HG03064 (cell line): ENCODE measurements around the gene ENOPH1.

ENCODE experiments used
- ATAC-seq: cut with Tn5 transposase; IDR thresholded peaks from one replicate; pipeline ENCODE4 v1.9.1; 2021; ENCODE audit warnings: low read depth; ENCODE audit not compliant: unreplicated experiment

The ENOPH1 gene

DNA sequence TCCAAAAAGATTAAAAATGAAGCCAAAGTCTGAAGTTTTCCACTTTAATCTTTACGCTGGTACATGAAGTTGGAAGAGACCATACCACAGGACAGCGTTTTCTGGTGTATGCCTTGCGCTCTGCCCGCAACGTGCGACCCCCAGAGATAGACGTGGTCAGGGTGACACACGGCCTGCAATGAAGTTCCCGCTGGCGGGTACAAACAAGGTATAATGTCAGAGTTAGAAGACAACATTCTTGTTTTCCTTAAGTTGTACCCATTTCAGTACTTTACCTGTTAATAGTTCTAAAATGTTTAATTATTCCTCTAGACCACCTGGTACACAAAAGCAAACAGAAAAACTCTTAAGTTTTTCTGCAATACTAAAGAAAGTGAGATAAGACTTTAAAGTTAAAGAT lies 4.9 kb upstream of the ENOPH1 start:
- no peak for ATAC-seq

DNA sequence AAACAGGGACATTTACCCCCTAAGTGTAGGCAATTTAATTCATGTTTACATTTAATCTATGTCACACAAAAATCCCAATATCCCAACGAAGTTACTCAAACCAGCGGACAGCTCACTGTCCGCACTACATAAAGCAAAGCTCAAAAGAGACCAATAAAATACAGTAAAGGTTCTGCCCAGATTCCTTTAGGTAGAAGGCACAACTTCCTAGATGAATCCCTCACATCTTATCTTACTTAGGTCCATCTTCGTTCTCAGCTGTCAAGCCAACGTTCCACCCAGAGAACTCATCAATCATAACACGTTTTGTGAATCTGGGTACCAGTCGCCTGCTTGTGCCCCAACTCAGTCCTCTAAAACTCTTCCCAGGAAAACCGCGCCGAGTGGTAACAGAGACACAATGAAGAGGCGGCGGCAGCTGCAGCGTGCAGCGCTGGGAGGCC lies 1.8 kb upstream of the ENOPH1 start:
- ATAC-seq = no peak

DNA sequence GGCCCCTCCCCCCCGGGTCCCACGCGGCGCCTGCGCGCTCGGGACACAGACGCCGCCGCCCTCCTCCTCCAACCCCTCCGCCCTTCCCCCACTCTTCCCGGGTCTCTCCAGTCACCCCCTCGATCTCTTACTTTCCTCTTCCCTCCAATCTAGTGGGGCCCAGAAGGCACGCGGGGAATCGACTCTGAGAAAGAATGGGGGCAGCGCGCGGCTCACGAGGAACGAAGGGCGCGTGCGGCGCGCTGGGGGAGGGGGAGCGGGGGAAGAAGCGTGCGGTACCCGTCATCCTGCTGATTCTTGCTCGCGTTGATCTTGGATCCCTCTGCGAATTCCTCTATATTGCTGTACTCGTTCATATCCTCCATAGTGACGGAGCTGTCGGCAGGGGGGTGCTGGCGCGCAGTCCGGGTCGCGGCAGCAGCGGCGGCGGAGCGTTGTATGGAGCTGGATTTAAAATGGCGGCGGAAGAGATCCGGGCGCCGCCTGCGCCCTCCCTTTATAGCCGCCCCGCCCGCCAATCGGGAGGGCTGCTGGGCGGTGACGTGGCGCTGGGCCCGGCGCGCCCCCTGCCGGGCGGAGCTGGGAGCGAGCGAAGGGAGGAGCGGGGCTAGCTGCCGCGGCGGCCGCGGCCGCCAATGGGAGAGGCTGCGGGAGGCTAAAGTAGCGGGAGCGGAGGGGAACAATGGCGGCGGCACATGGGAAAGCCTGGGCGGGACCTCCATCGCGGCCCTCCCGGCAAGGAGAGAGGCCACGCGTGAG lies 1.2 kb upstream of the ENOPH1 start:
- ATAC-seq = peak; percentile 57

DNA sequence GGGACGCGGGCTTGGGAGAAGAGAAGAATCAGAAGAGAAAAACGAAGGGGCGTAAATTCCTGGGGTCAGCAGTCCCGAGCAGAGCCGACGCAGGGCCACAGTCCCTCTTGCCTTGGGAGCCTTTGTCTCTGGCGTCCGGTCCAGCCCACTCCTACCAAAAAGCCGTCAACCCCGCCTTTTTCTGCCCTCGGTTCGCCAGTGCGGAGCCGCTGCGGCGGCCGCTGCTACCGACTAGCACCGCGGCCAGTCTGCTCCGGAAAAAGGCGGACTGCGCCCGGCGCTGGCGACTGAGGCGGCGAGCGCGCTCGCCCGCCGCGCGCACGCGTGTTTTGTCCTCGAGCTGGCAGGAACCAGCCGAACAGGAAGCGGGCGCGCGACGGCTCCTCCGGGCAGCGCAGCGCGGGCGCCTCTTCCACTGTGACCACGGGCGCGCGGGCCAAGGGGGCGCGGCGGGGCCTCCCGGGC lies 630 bp upstream of the ENOPH1 start:
- peak; percentile 15 for ATAC-seq

DNA sequence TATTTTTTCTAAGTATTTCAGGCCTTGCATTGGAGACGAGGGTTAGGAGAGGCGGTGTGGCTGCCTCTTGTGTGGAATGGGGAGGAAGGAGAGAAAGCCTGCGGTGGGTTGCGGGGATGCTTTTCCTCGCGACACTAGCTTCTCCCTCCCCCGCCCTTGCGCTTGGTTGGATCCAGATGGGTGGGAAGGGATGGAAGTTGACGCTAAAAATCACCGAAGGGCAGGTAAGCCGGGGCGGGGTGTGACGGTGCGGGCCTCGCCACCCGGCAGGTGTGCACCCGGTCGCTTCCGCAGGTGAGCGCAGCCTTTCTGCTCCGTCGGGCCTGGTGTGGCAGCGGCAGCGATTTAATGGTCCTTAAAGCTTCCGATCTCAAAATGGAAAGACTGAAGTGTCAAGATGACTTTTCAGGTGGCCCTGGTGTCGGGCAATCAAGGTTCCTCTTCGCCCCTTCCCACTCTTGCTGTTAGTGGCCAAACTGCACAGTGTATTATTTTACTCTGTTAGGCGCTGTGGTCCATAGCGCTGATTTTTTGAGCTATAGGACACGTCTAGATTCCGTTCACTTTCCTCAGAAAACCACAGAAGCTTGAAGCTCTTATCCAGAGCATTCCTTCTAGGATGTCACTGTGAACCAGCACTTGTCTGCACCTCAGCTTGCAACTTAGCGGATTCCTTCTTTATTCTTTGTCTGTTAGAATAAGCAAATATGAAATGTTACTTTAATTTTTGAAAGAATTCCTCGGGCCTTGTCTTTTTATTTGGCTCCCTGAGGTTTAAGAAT lies 765 bp downstream of the ENOPH1 start:
- ATAC-seq = no peak

DNA sequence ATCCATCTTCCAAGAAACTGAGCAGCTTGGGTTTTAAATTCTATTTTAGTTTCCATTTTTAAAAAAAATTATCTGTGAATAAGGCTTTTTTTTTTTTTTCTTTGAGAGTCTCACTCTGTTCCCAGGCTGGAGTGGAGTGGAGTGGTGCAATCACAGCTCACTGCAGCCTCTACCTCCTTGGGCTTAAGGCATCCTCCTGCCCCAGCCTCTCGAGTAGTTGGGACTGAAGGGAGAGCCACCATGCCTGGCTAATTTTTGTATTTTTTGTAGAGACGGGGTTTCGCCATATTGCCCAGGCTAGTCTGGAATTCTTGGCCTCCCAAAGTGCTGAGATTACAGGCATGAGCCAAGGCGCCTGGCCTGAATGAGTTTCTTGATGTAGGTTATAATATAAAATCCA lies 1.4 kb downstream of the ENOPH1 start:
- no peak for ATAC-seq

DNA sequence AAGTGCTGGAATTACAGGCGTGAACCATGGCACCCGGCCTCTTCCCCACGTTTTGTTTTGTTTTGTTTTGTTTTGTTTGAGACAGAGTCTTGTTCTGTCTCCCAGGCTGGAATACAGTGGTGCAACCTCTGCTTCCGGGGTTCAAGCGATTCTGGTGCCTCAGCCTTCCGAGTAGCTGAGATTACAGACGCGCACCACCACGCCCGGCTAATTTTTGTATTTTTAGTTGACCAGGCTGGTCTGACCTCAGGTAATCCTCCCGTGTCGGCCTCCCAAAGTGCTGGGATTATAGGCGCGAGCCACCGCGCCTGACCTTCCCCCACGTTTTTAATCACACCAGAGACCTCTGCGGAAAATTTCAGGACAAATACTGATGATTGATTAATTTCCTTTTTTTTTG lies 2.2 kb downstream of the ENOPH1 start:
- ATAC-seq = no peak

DNA sequence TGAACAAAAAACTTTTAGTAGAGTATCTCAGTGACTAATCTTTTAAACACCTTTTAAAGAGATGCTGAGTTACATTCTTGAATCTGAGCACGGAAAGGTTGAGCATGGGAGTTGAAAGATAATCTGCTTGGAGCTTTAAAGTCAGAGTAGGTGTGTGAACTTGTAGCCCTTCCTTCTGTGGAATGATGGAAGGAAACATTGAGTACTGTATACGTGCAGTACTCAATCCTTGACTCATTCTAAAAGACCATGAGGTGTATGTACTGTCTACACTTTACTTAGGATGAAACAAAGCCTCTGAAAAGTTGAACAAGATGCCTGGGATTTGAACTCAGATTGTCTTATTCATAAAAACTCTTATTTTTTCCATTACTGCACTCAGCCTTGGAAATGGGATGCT lies 3.4 kb downstream of the ENOPH1 start:
- ATAC-seq = no peak

DNA sequence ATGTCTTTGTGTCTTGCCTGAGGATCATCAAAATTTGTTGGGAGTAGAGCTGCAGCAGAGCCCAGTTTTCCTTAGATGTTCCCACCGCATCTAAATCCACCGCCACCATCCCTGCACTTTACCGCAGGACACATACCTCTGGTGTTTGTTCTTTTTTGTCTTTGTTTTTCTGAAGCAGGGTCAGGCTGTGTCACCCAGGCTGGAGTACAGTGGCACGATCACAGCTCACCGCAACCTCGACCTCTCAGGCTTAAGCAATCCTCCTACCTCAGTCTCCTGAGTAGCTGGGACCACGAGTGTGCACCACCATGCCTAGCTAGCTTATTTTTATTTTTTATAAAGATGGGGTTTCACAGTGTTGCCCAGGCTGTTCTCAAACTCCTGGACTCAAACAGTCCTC lies 4.6 kb downstream of the ENOPH1 start:
- ATAC-seq = no peak

DNA sequence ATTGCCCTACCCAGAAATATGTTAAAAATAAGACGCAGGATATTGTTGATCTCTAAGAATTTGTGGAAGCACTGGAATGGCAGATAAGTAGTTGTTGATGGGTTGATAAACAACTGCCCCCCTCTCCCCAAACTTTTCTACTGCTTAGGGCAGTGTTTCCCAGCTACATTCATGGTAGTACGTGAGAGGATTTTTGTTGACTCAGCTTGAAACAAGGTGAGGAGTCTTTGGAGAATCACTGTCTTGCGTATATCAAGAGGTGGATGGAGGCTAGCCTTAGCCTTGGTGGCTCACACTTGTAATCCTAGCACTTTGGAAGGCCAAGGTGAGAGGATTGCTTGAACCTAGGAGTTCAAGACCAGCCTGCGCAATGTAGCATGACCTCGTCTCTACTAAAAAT lies 5.7 kb downstream of the ENOPH1 start:
- no peak for ATAC-seq

DNA sequence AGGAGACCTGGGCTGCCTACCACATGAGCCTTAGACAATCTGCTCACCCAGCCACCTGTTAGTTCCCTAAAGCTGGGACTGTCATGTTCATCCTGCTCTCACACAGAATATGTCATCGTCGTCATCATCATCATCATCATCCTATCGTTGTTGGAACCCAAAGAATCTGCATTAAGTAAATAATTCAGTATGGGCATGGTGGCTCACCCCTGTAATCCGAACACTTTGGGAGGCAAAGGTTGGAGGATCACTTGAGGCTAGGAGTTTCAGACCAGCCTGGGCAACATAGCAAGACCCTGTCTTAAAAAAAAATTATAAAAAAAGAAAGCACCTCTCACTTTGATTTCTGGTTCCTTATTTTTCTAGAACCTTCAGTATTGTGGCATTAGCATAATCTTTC lies 6.4 kb downstream of the ENOPH1 start:
- ATAC-seq = no peak

DNA sequence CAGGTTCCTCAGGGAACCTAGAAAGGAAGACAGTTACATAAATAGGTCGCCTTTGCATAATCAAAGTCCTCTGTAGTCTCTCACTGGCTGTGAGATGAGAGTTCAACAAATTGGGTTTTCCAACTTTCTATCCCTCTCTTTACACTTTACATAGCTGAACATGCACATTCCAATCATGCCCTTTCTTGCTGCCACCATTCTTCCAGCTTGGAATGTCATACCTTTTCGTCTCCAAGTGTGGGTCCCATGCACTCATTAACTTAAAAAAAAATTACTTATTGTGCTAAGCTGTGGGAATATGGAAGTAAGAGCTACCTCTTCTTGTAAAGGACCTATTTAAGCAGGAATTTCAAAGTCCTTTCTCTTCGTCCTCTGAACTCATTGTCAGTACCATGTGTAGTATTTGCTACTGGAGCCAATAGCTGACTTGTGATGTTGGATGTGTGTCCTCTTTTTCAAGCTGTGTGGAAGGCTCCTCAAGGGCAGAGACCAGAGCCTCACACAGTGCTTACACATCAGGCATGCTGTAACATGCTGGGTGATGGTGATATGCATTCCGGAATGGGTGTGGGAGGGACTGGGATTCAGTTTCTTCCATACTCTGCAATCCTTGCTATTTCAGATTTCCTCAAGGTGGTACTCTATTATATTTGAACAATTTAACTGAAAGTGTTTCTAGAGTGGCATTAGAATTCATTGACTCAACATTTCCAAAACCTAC lies 7.1 kb downstream of the ENOPH1 start:
- ATAC-seq = no peak

DNA sequence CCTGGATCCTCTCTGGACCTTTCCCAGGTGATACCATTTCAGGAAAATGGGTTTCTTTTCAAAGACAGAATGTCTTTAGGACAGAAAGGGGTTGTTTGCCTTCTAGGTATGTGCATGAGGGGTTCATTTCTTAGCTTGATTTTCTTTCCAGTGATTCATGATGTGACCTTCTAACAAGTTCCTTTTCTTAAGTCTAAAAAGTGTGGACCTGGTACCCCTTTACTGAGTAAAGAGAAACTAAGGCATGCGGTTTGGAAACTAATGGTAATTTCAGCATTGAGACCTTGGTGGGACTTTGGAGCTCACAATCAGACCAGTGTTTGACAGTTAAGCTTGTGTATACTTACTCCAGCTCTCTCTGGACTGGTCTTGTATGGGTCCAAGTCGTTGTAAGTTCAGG lies 8.7 kb downstream of the ENOPH1 start:
- no peak for ATAC-seq

DNA sequence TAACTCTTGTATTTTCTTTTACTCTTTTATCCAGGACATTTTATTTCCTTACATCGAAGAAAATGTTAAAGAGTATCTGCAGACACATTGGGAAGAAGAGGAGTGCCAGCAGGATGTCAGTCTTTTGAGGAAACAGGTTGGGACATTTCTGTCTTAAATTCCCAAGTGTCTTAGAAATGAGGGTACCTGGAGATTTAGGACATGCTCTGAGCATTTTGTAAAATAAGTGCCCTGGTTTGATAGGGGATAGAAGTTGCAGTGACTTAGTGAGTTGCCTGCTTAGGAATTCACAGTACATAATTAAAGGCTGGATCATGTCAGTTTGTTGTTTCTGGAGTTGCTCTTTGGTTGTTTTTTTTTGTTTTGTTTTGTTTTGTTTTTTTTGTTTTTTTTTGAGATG lies 17.5 kb downstream of the ENOPH1 start:
- no peak for ATAC-seq

DNA sequence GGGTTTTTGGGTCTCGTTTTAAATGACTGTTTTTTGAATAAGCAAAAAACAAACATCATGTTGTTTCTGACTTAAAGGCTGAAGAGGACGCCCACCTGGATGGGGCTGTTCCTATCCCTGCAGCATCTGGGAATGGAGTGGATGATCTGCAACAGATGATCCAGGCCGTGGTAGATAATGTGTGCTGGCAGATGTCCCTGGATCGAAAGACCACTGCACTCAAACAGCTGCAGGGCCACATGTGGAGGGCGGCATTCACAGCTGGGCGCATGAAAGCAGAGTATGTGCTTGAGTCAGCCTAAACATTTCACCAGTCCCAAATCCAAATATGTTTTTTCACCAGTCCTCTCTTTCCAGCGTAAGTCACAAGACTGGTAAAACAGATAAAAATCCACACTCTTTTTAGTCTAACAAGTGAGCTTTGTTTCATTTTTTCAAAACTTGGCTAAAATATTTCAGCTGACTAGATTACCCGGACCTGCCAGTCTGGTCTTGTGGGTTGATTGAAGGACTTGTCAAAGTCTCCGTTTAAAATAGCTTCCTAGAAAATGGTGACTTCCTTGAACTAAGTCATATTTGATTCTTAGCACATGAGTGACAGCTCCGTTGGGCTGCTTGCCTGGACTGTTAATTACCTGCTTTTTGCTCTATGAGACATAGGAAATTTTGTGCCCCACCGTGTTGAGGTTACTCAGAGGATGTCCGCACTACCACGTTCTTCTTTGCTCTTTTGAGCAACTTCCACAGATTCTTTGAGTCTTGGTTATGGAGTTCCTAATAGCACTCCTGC lies 20.8 kb downstream of the ENOPH1 start:
- ATAC-seq = no peak

DNA sequence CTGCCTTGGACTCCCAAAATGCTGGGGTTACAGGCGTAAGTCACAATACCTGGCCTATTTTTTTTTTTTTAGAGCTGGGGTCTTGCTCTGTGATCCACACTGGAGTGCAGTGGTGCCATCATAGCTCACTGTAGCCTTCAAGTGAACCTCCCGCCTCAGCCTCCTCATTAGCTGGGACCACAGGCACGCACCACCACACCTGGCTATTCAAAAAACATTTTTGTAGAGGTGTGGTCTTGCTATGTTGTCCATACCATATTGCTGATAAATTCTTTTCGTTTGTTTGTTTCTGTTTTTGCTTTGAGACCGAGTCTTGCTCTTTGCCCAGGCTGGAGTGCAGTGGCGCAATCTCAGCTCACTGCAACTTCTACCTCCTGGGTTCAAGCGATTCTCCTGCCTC lies 21.6 kb downstream of the ENOPH1 start:
- no peak for ATAC-seq

DNA sequence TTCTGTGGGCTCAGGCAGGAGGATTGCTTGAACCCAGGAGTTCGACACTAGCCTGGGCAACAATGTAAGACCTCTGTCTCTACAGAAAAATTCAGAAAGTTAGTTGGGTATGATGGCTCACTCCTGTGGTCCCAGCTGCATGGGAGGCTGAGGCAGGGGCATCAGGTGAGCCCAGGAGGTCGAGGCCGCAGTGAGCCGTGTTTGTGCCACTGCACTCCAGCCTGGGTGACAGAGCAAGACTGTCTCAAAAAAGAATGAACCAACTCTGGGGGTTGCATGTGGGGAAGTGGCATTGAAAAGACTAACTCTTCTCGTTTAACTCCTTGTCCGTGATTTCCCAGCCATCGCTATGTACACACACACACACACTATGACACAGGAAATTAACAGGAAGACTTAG lies 26.9 kb downstream of the ENOPH1 start:
- ATAC-seq = no peak

DNA sequence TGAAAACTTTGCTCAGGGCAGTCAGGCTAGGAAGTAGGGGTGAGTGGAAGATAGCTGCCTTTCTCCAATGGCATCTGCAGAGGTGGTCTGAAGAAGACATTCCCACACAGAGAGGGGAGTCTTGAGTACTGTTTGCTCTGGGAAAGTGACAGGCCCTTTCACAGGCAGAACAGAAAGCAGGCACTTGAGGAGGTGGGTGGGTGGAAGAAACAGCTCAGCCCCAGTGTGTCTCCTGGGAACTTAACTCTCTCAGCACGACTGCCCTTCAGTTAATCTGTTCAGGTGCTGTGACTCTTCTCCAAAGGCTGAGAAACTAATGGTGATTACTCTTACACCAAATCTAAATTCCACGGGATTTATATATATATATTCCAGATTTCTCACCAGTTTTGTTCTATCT lies 28.3 kb downstream of the ENOPH1 start:
- no peak for ATAC-seq

DNA sequence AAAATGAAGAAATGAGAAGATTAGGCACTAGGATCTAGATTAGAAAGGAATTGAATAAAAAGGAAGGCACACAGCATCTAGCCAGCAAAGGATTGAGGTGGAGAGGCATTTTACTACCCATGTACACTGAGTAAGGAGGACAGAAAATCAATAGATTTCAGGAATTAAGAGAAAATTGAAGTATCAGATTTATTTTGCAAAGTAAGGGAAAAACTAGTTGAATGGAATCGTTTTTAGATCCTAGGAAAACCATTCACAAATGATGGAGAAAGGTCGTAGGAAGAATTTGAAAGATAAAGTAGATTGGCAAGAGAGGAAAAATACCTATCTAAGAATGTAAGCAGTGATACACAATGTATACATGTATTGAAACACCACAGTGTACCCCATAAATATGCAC lies 31.3 kb downstream of the ENOPH1 start:
- no peak for ATAC-seq

DNA sequence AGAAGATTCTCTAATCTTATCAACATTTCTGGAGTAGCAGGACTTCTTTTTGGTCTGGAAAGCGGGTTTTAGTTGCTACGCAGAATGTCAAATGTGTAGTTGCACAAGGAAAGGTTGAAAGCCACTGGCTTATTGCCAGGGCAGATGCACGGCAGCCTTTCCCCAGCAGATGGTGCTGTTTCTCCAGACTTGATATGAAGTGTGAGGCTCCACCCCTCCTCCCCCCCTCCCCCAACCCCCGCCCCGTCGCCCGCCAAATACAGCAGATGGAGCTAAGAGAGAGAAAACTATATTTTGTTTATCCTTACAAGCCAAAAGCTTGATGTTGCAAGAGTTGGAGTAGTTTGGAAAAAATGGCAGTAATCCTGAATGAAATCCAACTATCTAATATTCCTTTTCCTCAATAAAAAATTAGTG lies 32.0 kb downstream of the ENOPH1 start:
- no peak for ATAC-seq

DNA sequence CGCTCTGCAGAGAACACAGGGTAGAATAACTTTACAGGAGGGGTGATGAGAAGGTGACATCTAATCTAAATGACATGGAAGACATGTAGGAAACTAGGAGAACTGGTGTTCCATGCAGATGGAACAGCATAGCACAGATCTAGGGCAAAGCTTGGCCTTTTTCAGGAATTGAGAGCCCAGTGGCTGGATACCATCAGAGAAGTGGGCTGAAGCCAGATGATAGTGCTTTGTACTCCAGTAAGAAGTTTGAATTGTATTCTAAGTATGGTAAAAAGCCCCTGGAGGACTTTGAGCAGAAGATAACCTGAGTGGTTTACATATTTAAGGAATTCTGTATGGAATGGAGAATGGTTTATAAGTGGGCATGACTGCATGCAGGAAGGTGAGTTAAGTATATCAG lies 32.8 kb downstream of the ENOPH1 start:
- no peak for ATAC-seq
